ENCODE measurements around the gene DDOST.

Gene DDOST

DNA sequence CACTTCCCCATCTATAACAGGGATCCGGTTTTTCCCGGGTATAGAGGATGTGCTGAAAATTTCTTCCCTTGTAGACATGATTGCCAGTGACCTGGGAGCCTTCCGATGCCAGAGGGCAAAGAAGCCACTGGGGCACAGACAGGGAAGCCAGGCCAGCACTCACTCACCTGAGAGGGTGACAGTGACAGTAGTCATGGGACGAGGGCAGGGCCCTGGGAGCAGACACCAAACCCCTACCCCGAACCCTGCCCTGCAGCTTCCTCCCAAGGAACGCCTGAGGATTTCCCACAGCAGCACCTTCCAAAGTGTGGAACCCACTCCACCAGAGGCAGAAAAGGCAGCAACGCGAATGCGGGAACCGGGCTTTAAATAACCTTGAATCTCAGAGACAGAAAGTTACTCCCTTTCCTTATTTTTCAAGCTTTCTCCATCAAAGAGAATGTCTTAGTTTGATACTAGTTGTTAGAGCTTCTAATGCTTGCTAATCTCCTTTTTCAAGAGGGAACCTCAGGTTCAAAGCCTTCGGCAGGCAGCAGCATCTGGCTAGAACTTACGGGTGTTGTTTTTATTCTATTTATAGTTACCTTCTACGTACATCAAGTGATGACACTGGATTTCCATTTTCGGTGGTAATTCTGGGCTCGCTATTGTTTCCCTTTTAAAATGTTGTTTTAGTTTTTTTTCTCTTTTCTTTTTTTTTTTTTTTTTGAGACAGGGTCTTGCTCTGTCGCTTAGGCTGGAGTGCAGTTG lies 2.8 kb downstream of the DDOST start:
- Histone ChIP-seq H3K9me2 (replicated peaks; ENCODE audit: insufficient read depth, low read length) (no peaks in the 10 kb centered on the region), H3K9me3 (ENCODE audit: insufficient read depth, low read length) (no peaks in the 10 kb centered on the region), H3K27me3 (ENCODE audit: low read length) (no peaks in the 10 kb centered on the region), H2AFZ (ENCODE audit: low read depth, low read length, severe bottlenecking) (no peak overlapping the region), H4K20me1 (ENCODE audit: low read depth, low read length) (no peaks in the 10 kb centered on the region), H3F3A (ENCODE audit: insufficient read depth) (no peaks in the 10 kb centered on the region), H3K4me3 (ENCODE audit: insufficient read depth, low read length, poor library complexity, severe bottlenecking) (no peak overlapping the region), H3K36me3 (ENCODE audit: low read length) (peaks cover 4% of the 10 kb centered on the region), H3K4me2 (ENCODE audit: low read depth, low read length, poor library complexity, severe bottlenecking) (no peak overlapping the region), H3K79me2 (ENCODE audit: insufficient read depth, low read length) (peaks cover 42% of the 10 kb centered on the region), H3K9ac (ENCODE audit: low read length) (no peak overlapping the region), H3K27ac (ENCODE audit: low read depth, low read length) (no peak overlapping the region)
- no peak for TF ChIP-seq EZH2phosphoT487 (conservative IDR thresholded peaks at IDR 0.05; ENCODE audit: low read length)
- TF ChIP-seq, protein P1, sequence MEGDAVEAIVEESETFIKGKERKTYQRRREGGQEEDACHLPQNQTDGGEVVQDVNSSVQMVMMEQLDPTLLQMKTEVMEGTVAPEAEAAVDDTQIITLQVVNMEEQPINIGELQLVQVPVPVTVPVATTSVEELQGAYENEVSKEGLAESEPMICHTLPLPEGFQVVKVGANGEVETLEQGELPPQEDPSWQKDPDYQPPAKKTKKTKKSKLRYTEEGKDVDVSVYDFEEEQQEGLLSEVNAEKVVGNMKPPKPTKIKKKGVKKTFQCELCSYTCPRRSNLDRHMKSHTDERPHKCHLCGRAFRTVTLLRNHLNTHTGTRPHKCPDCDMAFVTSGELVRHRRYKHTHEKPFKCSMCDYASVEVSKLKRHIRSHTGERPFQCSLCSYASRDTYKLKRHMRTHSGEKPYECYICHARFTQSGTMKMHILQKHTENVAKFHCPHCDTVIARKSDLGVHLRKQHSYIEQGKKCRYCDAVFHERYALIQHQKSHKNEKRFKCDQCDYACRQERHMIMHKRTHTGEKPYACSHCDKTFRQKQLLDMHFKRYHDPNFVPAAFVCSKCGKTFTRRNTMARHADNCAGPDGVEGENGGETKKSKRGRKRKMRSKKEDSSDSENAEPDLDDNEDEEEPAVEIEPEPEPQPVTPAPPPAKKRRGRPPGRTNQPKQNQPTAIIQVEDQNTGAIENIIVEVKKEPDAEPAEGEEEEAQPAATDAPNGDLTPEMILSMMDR (IDR thresholded peaks at IDR 0.05; ENCODE audit: insufficient read depth, low read length, poor library complexity, severe bottlenecking): no peak

DNA sequence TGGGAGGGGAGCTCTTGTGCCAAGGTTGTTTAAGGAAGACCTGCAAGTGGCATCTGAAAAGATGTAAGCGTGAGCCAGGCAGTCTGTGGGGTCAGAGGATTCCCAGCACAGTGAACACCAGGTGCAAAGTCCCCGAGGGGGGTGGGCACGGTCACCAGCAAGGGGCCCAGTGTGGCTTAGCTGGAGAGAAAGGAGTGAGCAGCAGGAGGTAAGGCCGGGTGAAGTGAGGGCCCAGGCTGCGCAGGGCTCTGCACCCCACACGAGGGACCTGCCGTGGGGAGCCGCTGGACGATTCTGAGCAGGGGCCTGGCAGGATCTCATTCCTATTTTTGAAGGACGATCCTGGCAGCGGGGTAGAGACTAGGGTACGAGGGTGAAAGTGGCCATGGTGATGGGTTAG lies 4.1 kb downstream of the DDOST start:
- H3K79me2 ChIP-seq (ENCODE audit: insufficient read depth, low read length): peaks cover 42% of the 10 kb centered on the region

DNA sequence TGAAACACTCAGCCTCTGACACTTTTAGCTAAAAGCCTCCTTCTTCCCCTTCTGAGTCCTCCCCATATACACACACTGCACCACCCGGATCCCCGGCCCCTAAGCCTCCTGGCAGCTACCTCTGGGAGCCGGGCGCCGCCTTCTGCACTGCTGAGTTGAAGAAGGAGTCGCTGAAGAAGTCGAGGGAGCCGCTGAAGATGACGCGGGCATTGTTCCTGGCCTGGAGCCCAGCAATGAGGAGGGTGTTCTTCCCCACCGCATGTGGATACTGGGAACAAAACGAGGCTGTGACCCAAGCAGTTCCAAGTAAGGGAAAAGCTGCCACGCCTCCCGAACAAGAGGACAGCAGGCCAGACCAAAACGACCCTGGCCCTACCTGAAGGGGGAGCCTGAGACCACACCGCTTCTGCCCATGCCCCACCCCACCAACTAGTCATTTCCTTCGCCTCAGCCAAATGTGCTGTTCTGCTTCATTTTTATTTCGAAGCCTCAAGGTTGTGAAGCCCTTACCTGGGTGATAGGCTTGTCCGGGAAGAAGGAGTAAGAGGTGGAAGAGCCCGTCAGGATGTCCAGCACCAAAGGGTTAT lies 7.0 kb downstream of the DDOST start:
- no peak overlapping the region for H3K27ac ChIP-seq (ENCODE audit: low read depth, low read length)
- H4K20me1 ChIP-seq (ENCODE audit: low read depth, low read length): no peaks in the 10 kb centered on the region
- H3K9me3 ChIP-seq (ENCODE audit: insufficient read depth, low read length): no peaks in the 10 kb centered on the region
- no peak overlapping the region for H3K4me3 ChIP-seq (ENCODE audit: insufficient read depth, low read length, poor library complexity, severe bottlenecking)
- no peak for TF ChIP-seq EZH2phosphoT487 (conservative IDR thresholded peaks at IDR 0.05; ENCODE audit: low read length)
- TF ChIP-seq, protein P1 (IDR thresholded peaks at IDR 0.05; ENCODE audit: insufficient read depth, low read length, poor library complexity, severe bottlenecking): no peak
- peaks cover 6% of the 10 kb centered on the region for H3K36me3 ChIP-seq (ENCODE audit: low read length)
- H3K27me3 ChIP-seq (ENCODE audit: low read length): no peaks in the 10 kb centered on the region
- H3K9ac ChIP-seq (ENCODE audit: low read length): no peak overlapping the region
- no peaks in the 10 kb centered on the region for H3F3A ChIP-seq (ENCODE audit: insufficient read depth)
- no peak overlapping the region for H2AFZ ChIP-seq (ENCODE audit: low read depth, low read length, severe bottlenecking)
- H3K79me2 ChIP-seq (ENCODE audit: insufficient read depth, low read length): peaks cover 22% of the 10 kb centered on the region
- H3K4me2 ChIP-seq (ENCODE audit: low read depth, low read length, poor library complexity, severe bottlenecking): no peak overlapping the region
- no peaks in the 10 kb centered on the region for H3K9me2 ChIP-seq (replicated peaks; ENCODE audit: insufficient read depth, low read length)

More for the DNA sequence above, 4.1 kb downstream of the DDOST start:
- H3K27me3 ChIP-seq (ENCODE audit: low read length): no peaks in the 10 kb centered on the region
- no peak overlapping the region for H3K9ac ChIP-seq (ENCODE audit: low read length)
- no peaks in the 10 kb centered on the region for H3K9me2 ChIP-seq (replicated peaks; ENCODE audit: insufficient read depth, low read length)
- no peak overlapping the region for H3K4me2 ChIP-seq (ENCODE audit: low read depth, low read length, poor library complexity, severe bottlenecking)
- H3K4me3 ChIP-seq (ENCODE audit: insufficient read depth, low read length, poor library complexity, severe bottlenecking): no peak overlapping the region
- no peaks in the 10 kb centered on the region for H3F3A ChIP-seq (ENCODE audit: insufficient read depth)
- H4K20me1 ChIP-seq (ENCODE audit: low read depth, low read length): no peaks in the 10 kb centered on the region
- H3K9me3 ChIP-seq (ENCODE audit: insufficient read depth, low read length): no peaks in the 10 kb centered on the region
- TF ChIP-seq EZH2phosphoT487 (conservative IDR thresholded peaks at IDR 0.05; ENCODE audit: low read length): no peak
- TF ChIP-seq, protein P1 (IDR thresholded peaks at IDR 0.05; ENCODE audit: insufficient read depth, low read length, poor library complexity, severe bottlenecking): no peak
- no peak overlapping the region for H2AFZ ChIP-seq (ENCODE audit: low read depth, low read length, severe bottlenecking)
- H3K36me3 ChIP-seq (ENCODE audit: low read length): peaks cover 4% of the 10 kb centered on the region
- H3K27ac ChIP-seq (ENCODE audit: low read depth, low read length): no peak overlapping the region

All from SU-DHL-6 (cell line).